Stimulated activated CD4-positive, alpha-beta T cell treated with anti-CD3 and anti-CD28 coated beads, TNF-alpha, amount 100 ng/mL, for 4 hours (primary cell): Measurements from ENCODE around the gene EPDR1.
"Not testable (repeated sequence)": the region's sequence is repeated elsewhere in the genome, so short reads cannot be mapped to it uniquely, and the experiment has no call there.

Experiments
- DNase-seq, 3 experiments: peaks; one replicate each; pipeline ENCODE4 v3.0.0-alpha.2; 2020; ENCODE audit warnings: low read depth in 3 of 3

EPDR1 gene

GRCh38 chr7:37928878-37929277, 8.4 kb downstream of the EPDR1 start:
- no peak for DNase-seq

- DNase-seq: no peak
These were observed 9.9 kb downstream of the EPDR1 start for GRCh38 chr7:37930226-37930948.

- no peak for DNase-seq
These were observed 12.1 kb downstream of the EPDR1 start for GRCh38 chr7:37932543-37932942.

GRCh38 chr7:37933018-37933566, 12.7 kb downstream of the EPDR1 start:
- no peak for DNase-seq

- DNase-seq: no peak
These were observed 22.6 kb downstream of the EPDR1 start for GRCh38 chr7:37942934-37943610.

GRCh38 chr7:37943905-37944736, 23.7 kb downstream of the EPDR1 start:
- no peak for DNase-seq

- no peak for DNase-seq
These were observed 24.3 kb downstream of the EPDR1 start for GRCh38 chr7:37944737-37945054.

- DNase-seq: no peak
These were observed 24.9 kb downstream of the EPDR1 start for GRCh38 chr7:37945336-37945735.

- no peak for DNase-seq
These were observed 26.9 kb downstream of the EPDR1 start for GRCh38 chr7:37947138-37947940.

- no peak for DNase-seq
These were observed 27.4 kb downstream of the EPDR1 start for GRCh38 chr7:37947941-37948210.

GRCh38 chr7:37952240-37952639, 31.8 kb downstream of the EPDR1 start:
- no peak for DNase-seq

- DNase-seq: not testable (repeated sequence)
These were observed 33.8 kb downstream of the EPDR1 start for GRCh38 chr7:37954217-37954616.

GRCh38 chr7:37956791-37957190, 36.4 kb downstream of the EPDR1 start:
- DNase-seq: no peak

GRCh38 chr7:37957221-37957970, 37.0 kb downstream of the EPDR1 start:
- no peak for DNase-seq

GRCh38 chr7:37960483-37960882, 40.0 kb downstream of the EPDR1 start:
- DNase-seq: no peak

GRCh38 chr7:37961251-37961650, 40.8 kb downstream of the EPDR1 start:
- no peak for DNase-seq

- DNase-seq: no peak
These were observed 43.8 kb downstream of the EPDR1 start for GRCh38 chr7:37964196-37964595.

GRCh38 chr7:37970211-37970610, 49.8 kb downstream of the EPDR1 start:
- no peak for DNase-seq

GRCh38 chr7:37971491-37971890, 51.1 kb downstream of the EPDR1 start:
- DNase-seq: no peak

- no peak for DNase-seq
These were observed 53.5 kb downstream of the EPDR1 start for GRCh38 chr7:37973915-37974314.

GRCh38 chr7:37974711-37975110, 54.3 kb downstream of the EPDR1 start:
- no peak for DNase-seq
